ENCODE results near the gene KIF26B. TPM values are rescaled to one million over a fixed set of nuclear protein-coding genes. Genes with fewer than 3 reads are reported as not detected.

The KIF26B gene
- total and polyA plus RNA-seq, 2 experiments from 2014 or later, result 0.03 to 0.76 TPM

DNA sequence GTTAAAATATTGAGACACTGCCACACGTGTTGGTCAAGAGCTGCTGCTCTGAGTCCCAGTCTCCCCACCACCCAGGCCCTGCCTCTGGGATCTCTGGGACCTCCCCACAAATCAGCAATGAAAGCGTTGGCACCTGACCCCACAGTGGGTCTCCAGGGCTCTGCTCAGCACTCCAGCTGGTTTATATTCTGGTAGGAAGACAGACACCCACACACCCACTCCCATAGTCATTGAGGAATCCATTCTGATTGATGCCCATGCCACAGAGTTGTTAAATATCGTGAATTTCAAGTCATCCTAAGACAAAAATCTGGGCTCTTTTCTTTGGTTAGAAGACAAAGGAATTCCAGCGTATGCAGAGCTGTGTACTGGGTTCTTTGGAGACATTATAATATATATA lies 91.6 kb downstream of the KIF26B start:
- no peaks in the 10 kb centered on the region for H3K9me2 ChIP-seq (ENCODE audit: insufficient read depth)
- H3K27me3 Mint-ChIP-seq (ENCODE audit: insufficient read depth, low read depth, poor library complexity), result peaks cover 2% of the 10 kb centered on the region
- no peaks in the 10 kb centered on the region for H3K36me3 Mint-ChIP-seq (ENCODE audit: low read depth)
- no peak for TF ChIP-seq ZNF114 (CRISPR knock-in tag; IDR thresholded peaks at IDR 0.05)
- no peak for TF ChIP-seq NANOG (IDR thresholded peaks at IDR 0.05; ENCODE audit: borderline replicate concordance)
- TF ChIP-seq EZH2 (IDR thresholded peaks at IDR 0.05; ENCODE audit: low read depth, unreplicated experiment), result no peak
- TF ChIP-seq CREB1 (CRISPR knock-in tag; IDR thresholded peaks at IDR 0.05; ENCODE audit: low read depth), result no peak
- TF ChIP-seq STAT1 (IDR thresholded peaks at IDR 0.05; ENCODE audit: unreplicated experiment), result no peak
- H4K20me1 ChIP-seq (replicated peaks; ENCODE audit: insufficient read depth), result no peaks in the 10 kb centered on the region
- H3F3A ChIP-seq (replicated peaks; ENCODE audit: low read depth), result no peaks in the 10 kb centered on the region
- no peak overlapping the region for H3K4me3 ChIP-seq
- no peaks in the 10 kb centered on the region for H3K4me1 ChIP-seq (ENCODE audit: insufficient read depth)
- no peak for ATAC-seq
- DNase-seq (ENCODE audit: low spot score), result no peak
- 0 out of 2 replicates have a peak, but pooled peaks cover 3% of the 10 kb centered on the region for H3K36me3 ChIP-seq (ENCODE audit: insufficient read depth)
- H3K4me2 ChIP-seq, result no peak overlapping the region
- H3K27me3 ChIP-seq (ENCODE audit: insufficient read depth), result no peaks in the 10 kb centered on the region
- peak overlapping the region; percentile 36; the same call in 1 of the 2 replicates for H3K27ac Mint-ChIP-seq
- peak overlapping the region; percentile 32 for H2AFZ ChIP-seq
- H3K4me3 Mint-ChIP-seq, result no peak overlapping the region
- H3K9me3 Mint-ChIP-seq, result peaks cover 3% of the 10 kb centered on the region; the same call in 1 of the 3 replicates
- no peaks in the 10 kb centered on the region; the same call in 2 of the 3 replicates for H3K4me1 Mint-ChIP-seq
- H3K27ac ChIP-seq (ENCODE audit: low read depth), result no peak overlapping the region
- H3K79me2 ChIP-seq (replicated peaks; ENCODE audit: insufficient read depth), result no peaks in the 10 kb centered on the region

DNA sequence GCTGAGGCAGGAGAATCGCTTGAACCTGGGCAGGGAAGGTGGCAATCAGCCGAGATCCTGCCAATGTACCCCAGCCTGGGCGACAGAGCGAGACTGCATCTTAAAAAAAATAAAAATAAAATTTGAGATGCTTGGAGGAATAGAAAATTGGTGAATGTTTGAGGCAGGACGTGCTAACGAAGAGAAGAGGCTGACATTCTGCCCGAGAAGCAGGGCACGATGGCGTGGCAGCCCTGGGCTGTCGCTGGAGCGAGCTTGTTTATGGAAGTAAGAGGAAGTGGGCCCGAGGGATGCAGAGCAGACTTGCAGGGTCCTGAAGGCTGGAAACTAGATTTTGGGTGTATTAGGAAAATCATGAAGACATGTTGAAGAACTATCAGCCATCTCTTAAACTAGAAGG lies 92.6 kb downstream of the KIF26B start:
- DNase-seq (ENCODE audit: low spot score) (no peak), ATAC-seq (no peak)
- Histone ChIP-seq H3K4me1 (ENCODE audit: insufficient read depth) (no peaks in the 10 kb centered on the region), H3K4me3 (no peak overlapping the region), H2AFZ (no peak overlapping the region; the same call in 1 of the 2 replicates), H4K20me1 (replicated peaks; ENCODE audit: insufficient read depth) (no peaks in the 10 kb centered on the region), H3K36me3 (ENCODE audit: insufficient read depth) (0 out of 2 replicates have a peak, but pooled peaks cover 3% of the 10 kb centered on the region), H3K79me2 (replicated peaks; ENCODE audit: insufficient read depth) (no peaks in the 10 kb centered on the region), H3K27ac (ENCODE audit: low read depth) (no peak overlapping the region), H3F3A (replicated peaks; ENCODE audit: low read depth) (no peaks in the 10 kb centered on the region), H3K9me2 (ENCODE audit: insufficient read depth) (no peaks in the 10 kb centered on the region), H3K4me2 (no peak overlapping the region), H3K27me3 (ENCODE audit: insufficient read depth) (no peaks in the 10 kb centered on the region)
- Mint-ChIP-seq H3K36me3 (ENCODE audit: low read depth) (peaks cover under 1% of the 10 kb centered on the region; the same call in 2 of the 3 replicates), H3K27me3 (ENCODE audit: insufficient read depth, low read depth, poor library complexity) (peaks cover 2% of the 10 kb centered on the region), H3K9me3 (peaks cover 7% of the 10 kb centered on the region; the same call in 2 of the 3 replicates), H3K4me1 (no peaks in the 10 kb centered on the region), H3K4me3 (no peak overlapping the region), H3K27ac (no peak overlapping the region)
- TF ChIP-seq, protein P1, sequence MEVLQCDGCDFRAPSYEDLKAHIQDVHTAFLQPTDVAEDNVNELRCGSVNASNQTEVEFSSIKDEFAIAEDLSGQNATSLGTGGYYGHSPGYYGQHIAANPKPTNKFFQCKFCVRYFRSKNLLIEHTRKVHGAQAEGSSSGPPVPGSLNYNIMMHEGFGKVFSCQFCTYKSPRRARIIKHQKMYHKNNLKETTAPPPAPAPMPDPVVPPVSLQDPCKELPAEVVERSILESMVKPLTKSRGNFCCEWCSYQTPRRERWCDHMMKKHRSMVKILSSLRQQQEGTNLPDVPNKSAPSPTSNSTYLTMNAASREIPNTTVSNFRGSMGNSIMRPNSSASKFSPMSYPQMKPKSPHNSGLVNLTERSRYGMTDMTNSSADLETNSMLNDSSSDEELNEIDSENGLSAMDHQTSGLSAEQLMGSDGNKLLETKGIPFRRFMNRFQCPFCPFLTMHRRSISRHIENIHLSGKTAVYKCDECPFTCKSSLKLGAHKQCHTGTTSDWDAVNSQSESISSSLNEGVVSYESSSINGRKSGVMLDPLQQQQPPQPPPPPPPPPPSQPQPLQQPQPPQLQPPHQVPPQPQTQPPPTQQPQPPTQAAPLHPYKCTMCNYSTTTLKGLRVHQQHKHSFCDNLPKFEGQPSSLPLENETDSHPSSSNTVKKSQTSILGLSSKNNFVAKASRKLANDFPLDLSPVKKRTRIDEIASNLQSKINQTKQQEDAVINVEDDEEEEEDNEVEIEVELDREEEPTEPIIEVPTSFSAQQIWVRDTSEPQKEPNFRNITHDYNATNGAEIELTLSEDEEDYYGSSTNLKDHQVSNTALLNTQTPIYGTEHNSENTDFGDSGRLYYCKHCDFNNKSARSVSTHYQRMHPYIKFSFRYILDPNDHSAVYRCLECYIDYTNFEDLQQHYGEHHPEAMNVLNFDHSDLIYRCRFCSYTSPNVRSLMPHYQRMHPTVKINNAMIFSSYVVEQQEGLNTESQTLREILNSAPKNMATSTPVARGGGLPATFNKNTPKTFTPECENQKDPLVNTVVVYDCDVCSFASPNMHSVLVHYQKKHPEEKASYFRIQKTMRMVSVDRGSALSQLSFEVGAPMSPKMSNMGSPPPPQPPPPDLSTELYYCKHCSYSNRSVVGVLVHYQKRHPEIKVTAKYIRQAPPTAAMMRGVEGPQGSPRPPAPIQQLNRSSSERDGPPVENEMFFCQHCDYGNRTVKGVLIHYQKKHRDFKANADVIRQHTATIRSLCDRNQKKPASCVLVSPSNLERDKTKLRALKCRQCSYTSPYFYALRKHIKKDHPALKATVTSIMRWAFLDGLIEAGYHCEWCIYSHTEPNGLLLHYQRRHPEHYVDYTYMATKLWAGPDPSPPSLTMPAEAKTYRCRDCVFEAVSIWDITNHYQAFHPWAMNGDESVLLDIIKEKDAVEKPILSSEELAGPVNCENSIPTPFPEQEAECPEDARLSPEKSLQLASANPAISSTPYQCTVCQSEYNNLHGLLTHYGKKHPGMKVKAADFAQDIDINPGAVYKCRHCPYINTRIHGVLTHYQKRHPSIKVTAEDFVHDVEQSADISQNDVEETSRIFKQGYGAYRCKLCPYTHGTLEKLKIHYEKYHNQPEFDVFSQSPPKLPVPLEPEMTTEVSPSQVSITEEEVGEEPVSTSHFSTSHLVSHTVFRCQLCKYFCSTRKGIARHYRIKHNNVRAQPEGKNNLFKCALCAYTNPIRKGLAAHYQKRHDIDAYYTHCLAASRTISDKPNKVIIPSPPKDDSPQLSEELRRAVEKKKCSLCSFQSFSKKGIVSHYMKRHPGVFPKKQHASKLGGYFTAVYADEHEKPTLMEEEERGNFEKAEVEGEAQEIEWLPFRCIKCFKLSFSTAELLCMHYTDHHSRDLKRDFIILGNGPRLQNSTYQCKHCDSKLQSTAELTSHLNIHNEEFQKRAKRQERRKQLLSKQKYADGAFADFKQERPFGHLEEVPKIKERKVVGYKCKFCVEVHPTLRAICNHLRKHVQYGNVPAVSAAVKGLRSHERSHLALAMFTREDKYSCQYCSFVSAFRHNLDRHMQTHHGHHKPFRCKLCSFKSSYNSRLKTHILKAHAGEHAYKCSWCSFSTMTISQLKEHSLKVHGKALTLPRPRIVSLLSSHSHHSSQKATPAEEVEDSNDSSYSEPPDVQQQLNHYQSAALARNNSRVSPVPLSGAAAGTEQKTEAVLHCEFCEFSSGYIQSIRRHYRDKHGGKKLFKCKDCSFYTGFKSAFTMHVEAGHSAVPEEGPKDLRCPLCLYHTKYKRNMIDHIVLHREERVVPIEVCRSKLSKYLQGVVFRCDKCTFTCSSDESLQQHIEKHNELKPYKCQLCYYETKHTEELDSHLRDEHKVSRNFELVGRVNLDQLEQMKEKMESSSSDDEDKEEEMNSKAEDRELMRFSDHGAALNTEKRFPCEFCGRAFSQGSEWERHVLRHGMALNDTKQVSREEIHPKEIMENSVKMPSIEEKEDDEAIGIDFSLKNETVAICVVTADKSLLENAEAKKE (CRISPR knock-in tag; IDR thresholded peaks at IDR 0.05), result no peak
- TF ChIP-seq POLR2AphosphoS5 (IDR thresholded peaks at IDR 0.05; ENCODE audit: low read depth), result no peak
- TF ChIP-seq CREB1 (CRISPR knock-in tag; IDR thresholded peaks at IDR 0.05; ENCODE audit: low read depth), result no peak
- no peak for TF ChIP-seq JUNB (IDR thresholded peaks at IDR 0.05; ENCODE audit: unreplicated experiment)
- no peak for TF ChIP-seq NANOG (IDR thresholded peaks at IDR 0.05; ENCODE audit: borderline replicate concordance)
- no peak for TF ChIP-seq STAT1 (IDR thresholded peaks at IDR 0.05; ENCODE audit: unreplicated experiment)
- TF ChIP-seq ZNF114 (CRISPR knock-in tag; IDR thresholded peaks at IDR 0.05), result no peak
- TF ChIP-seq, protein P2, sequence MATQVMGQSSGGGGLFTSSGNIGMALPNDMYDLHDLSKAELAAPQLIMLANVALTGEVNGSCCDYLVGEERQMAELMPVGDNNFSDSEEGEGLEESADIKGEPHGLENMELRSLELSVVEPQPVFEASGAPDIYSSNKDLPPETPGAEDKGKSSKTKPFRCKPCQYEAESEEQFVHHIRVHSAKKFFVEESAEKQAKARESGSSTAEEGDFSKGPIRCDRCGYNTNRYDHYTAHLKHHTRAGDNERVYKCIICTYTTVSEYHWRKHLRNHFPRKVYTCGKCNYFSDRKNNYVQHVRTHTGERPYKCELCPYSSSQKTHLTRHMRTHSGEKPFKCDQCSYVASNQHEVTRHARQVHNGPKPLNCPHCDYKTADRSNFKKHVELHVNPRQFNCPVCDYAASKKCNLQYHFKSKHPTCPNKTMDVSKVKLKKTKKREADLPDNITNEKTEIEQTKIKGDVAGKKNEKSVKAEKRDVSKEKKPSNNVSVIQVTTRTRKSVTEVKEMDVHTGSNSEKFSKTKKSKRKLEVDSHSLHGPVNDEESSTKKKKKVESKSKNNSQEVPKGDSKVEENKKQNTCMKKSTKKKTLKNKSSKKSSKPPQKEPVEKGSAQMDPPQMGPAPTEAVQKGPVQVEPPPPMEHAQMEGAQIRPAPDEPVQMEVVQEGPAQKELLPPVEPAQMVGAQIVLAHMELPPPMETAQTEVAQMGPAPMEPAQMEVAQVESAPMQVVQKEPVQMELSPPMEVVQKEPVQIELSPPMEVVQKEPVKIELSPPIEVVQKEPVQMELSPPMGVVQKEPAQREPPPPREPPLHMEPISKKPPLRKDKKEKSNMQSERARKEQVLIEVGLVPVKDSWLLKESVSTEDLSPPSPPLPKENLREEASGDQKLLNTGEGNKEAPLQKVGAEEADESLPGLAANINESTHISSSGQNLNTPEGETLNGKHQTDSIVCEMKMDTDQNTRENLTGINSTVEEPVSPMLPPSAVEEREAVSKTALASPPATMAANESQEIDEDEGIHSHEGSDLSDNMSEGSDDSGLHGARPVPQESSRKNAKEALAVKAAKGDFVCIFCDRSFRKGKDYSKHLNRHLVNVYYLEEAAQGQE (IDR thresholded peaks at IDR 0.05; ENCODE audit: unreplicated experiment), result no peak
- TF ChIP-seq, protein P3, sequence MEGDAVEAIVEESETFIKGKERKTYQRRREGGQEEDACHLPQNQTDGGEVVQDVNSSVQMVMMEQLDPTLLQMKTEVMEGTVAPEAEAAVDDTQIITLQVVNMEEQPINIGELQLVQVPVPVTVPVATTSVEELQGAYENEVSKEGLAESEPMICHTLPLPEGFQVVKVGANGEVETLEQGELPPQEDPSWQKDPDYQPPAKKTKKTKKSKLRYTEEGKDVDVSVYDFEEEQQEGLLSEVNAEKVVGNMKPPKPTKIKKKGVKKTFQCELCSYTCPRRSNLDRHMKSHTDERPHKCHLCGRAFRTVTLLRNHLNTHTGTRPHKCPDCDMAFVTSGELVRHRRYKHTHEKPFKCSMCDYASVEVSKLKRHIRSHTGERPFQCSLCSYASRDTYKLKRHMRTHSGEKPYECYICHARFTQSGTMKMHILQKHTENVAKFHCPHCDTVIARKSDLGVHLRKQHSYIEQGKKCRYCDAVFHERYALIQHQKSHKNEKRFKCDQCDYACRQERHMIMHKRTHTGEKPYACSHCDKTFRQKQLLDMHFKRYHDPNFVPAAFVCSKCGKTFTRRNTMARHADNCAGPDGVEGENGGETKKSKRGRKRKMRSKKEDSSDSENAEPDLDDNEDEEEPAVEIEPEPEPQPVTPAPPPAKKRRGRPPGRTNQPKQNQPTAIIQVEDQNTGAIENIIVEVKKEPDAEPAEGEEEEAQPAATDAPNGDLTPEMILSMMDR (conservative IDR thresholded peaks at IDR 0.05; ENCODE audit: low read depth in 2 of 2), result no peak
